Upper lobe of right lung (tissue), 1 donor: Measurements from ENCODE around the gene EFNB3. TPM values are rescaled to one million over a fixed set of nuclear protein-coding genes. Genes with fewer than 3 reads are reported as not detected.

ENCODE experiments used
- ATAC-seq: fragments of 200-7000 bp; cut with Tn5 transposase; one replicate; pipeline ENCODE4 v1.9.1; 2020; ENCODE audit warnings: mild to moderate bottlenecking, moderate library complexity
- DNase-seq: peaks from one replicate; pipeline ENCODE4 v3.0.0-alpha.2; 2020
- H3K27ac ChIP-seq: fragments of 200-600 bp; one replicate; pipeline ENCODE4 v1.8.0; 2022
- H3K27me3 ChIP-seq: fragments of 200-600 bp; one replicate; pipeline ENCODE4 v1.8.0; 2022; ENCODE audit warnings: mild to moderate bottlenecking
- H3K36me3 ChIP-seq: fragments of 200-600 bp; one replicate; pipeline ENCODE4 v1.8.0; 2022
- H3K4me1 ChIP-seq: fragments of 200-600 bp; one replicate; pipeline ENCODE4 v1.8.0; 2022
- H3K4me3 ChIP-seq: fragments of 200-600 bp; one replicate; pipeline ENCODE4 v1.8.0; 2022; ENCODE audit warnings: mild to moderate bottlenecking
- H3K9me3 ChIP-seq: fragments of 200-600 bp; one replicate; pipeline ENCODE4 v1.8.0; 2022
- intact Hi-C: fragments of 100-400 bp; cut with DNase I; formaldehyde crosslinking; loops from one replicate; pipeline ENCODE4 v1.11.0; 2022
- total RNA-seq: library from RNA; stranded (reverse); fragmentation: NEBNext Ultra II Directional; extraction: Animal tissue kit (Norgen Biotek cat#: 25700); gene quantifications from one replicate; pipeline ENCODE4 v1.2.1, GENCODE V29; 2021
- TF ChIP-seq, protein P1 (sequence below): fragments of 200-600 bp; IDR thresholded peaks from one replicate; pipeline ENCODE4 v1.8.0; 2022; ENCODE audit warnings: antibody characterized with exemption
- donor health status: DM: no; HTN: yes; CAD: no; lungs with severe emphysema.

EFNB3 gene
- total RNA-seq, 1 donor from 2014 or later: 0.32 TPM

- ATAC-seq (no peak), DNase-seq (no peak)
- H3K27me3 ChIP-seq: peaks cover 44% of the 10 kb centered on the region
- TF ChIP-seq, protein P1, sequence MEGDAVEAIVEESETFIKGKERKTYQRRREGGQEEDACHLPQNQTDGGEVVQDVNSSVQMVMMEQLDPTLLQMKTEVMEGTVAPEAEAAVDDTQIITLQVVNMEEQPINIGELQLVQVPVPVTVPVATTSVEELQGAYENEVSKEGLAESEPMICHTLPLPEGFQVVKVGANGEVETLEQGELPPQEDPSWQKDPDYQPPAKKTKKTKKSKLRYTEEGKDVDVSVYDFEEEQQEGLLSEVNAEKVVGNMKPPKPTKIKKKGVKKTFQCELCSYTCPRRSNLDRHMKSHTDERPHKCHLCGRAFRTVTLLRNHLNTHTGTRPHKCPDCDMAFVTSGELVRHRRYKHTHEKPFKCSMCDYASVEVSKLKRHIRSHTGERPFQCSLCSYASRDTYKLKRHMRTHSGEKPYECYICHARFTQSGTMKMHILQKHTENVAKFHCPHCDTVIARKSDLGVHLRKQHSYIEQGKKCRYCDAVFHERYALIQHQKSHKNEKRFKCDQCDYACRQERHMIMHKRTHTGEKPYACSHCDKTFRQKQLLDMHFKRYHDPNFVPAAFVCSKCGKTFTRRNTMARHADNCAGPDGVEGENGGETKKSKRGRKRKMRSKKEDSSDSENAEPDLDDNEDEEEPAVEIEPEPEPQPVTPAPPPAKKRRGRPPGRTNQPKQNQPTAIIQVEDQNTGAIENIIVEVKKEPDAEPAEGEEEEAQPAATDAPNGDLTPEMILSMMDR: no peak
- peaks cover 6% of the 10 kb centered on the region for H3K4me1 ChIP-seq
- intact Hi-C loops: no loop called here
- H3K27ac ChIP-seq: no peak overlapping the region
- H3K9me3 ChIP-seq: no peaks in the 10 kb centered on the region
- H3K36me3 ChIP-seq: no peaks in the 10 kb centered on the region
- no peak overlapping the region for H3K4me3 ChIP-seq
Observed at GRCh38 chr17:7713782-7714181, 8.8 kb downstream of the EFNB3 start.

DNA sequence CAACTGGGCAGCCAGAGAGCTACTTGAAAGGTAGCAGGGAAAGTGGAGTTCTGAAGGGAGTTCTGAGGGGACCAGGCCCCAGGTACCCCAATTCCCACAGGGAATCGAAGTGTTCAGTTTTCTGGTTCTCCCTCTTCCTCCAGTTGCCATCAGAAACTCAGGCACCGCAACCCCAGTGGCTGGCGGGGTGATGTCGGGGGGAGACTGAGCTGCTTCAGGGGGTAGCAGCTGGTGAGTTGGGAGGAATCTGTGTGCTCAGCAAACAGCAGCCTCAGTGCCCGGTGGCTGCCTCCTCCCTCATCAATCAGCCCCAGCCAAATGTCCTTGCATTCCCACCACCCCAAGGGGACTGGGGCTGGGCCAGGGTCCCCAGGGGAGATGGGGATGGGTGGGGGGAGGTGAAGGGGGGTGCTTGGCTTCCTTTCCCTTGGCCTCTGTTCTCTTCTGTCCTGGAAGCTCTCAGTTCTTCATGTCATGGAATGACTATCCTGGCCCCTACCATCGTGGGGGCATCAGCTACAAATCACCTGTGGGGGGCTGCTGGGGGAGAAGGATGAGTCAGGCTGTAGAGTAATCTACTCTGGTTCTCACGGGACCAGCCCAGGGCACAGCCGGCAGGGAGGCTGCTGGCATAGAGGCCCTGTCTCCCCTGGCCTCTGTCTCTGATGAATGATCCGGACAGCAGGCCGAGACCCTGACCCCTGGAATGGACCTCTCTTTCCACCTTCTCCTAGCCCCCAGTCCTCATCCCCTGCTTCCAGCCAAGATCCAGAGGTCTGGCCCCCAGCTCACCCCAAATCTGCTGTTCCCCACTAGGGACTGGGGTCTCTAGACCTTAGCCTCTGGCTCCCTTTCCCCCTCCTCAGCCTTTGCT lies 10.0 kb downstream of the EFNB3 start:
- ATAC-seq (no peak), DNase-seq (no peak)
- H3K27ac ChIP-seq: no peak overlapping the region
- TF ChIP-seq, protein P1: no peak
- intact Hi-C loops: no loop called here
- no peak overlapping the region for H3K4me3 ChIP-seq
- H3K4me1 ChIP-seq: peaks cover 6% of the 10 kb centered on the region
- no peaks in the 10 kb centered on the region for H3K9me3 ChIP-seq
- no peaks in the 10 kb centered on the region for H3K36me3 ChIP-seq
- H3K27me3 ChIP-seq: peaks cover 43% of the 10 kb centered on the region

GRCh38 chr17:7715936-7716886 lies 11.2 kb downstream of the EFNB3 start:
- Histone ChIP-seq H3K4me3 (peak overlapping the region; percentile 67), H3K27me3 (peaks cover 43% of the 10 kb centered on the region), H3K4me1 (peaks cover 6% of the 10 kb centered on the region), H3K36me3 (no peaks in the 10 kb centered on the region), H3K27ac (no peak overlapping the region), H3K9me3 (no peaks in the 10 kb centered on the region)
- DNase-seq (no peak), ATAC-seq (no peak)
- intact Hi-C loops: no loop called here
- TF ChIP-seq, protein P1: no peak

DNA sequence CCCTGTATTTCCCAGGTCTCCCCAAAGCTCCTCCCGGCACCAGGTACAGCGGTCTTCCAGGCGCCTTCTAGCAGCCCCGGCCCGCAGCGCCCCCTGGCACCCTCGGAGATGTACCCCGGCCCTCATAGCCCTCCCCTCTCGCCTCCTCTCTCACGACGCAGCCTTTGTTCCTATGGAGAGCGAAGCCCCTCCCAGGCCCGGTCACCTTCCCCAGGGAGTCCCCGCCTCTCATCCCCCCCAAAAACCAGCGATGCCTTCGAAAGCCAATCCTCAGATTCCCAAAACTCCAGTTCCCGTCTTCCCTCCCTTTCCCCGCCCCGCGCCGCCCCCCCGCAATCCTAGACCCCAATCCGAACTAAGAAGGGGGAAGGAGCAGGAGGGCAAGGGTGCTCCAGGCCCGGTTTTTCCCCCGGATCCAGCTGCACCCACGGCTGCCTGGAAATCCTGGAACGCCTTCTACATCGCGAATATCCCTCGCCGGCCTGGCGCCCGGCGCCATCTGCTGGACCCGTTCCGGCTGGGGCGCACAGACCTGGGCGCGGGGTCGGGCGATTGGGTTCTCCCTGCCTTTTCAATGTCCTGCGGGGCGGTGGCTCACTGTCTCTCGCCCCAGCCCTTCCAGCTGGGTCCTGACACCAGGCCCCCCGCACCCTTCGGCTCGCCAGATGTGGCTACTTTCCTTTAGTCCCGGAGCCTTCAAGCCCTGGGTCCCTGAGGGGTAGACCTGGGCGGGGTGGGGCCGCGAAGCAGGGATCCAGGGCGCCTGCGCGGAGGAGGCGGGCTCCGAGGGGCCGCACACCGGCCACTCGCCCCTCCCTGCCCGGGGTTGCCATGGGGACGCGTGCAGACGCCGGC lies 12.1 kb downstream of the EFNB3 start, which contains the start of gene DNAH2:
DNAH2 (plus strand) TSS at position 844 of the 855 bp plus-strand sequence. CDS start 1,991 bp downstream, outside the sequence.
- Histone ChIP-seq H3K36me3 (no peaks in the 10 kb centered on the region), H3K27ac (peak within 1 kb of the TSS; percentile 58), H3K4me1 (peaks cover 6% of the 10 kb centered on the region), H3K9me3 (no peaks in the 10 kb centered on the region), H3K4me3 (peak within 1 kb of the TSS; percentile 67), H3K27me3 (peaks cover 34% of the 10 kb centered on the region)
- DNase-seq (peak; percentile 87), ATAC-seq (peak; percentile 87)
- intact Hi-C loops: no loop called here
- TF ChIP-seq, protein P1: peak; percentile 43
